Colonic mucosa (tissue), 4 donors: ENCODE data around the gene CLDN2. TPM values are rescaled to one million over a fixed set of nuclear protein-coding genes. Genes with fewer than 3 reads are reported as not detected.

Source experiments
- DNase-seq: peaks from one replicate; pipeline ENCODE4 v3.0.0-alpha.2; 2020
- H3K27ac ChIP-seq: fragments of 200-600 bp; one replicate; pipeline ENCODE4 v1.8.0; 2021
- H3K27me3 ChIP-seq: fragments of 200-600 bp; one replicate; pipeline ENCODE4 v1.8.0; 2021
- H3K36me3 ChIP-seq: fragments of 200-600 bp; one replicate; pipeline ENCODE4 v1.8.0; 2021
- H3K4me1 ChIP-seq: fragments of 200-600 bp; one replicate; pipeline ENCODE4 v1.8.0; 2021; ENCODE audit warnings: mild to moderate bottlenecking
- H3K4me3 ChIP-seq: fragments of 200-600 bp; one replicate; pipeline ENCODE4 v1.8.0; 2021
- H3K9ac ChIP-seq, 2 donors: one replicate each; pipeline ENCODE4 v1.7.0; 2013; ENCODE audit warnings: control low read depth in 2 of 2, low read depth in 2 of 2, low read length in 2 of 2
- H3K9me3 ChIP-seq: fragments of 200-600 bp; one replicate; pipeline ENCODE4 v1.8.0; 2021
- intact Hi-C: fragments of 100-400 bp; cut with DNase I; formaldehyde crosslinking; loops from one replicate; pipeline ENCODE4 v1.14.1; 2022
- total RNA-seq, 2 donors: library from RNA; stranded (reverse); fragmentation: NEBNext Ultra II Directional in 1 of 2; extraction: Animal tissue kit (Norgen Biotek cat#: 25700) in 1 of 2; gene quantifications; one replicate each; pipeline ENCODE4 v1.2.1, GENCODE V29; 2021
- TF ChIP-seq, protein P1 (sequence below): fragments of 200-600 bp; IDR thresholded peaks from one replicate; pipeline ENCODE4 v1.8.0; 2022; ENCODE audit warnings: antibody characterized with exemption, mild to moderate bottlenecking
- donor health status: healthy.
- donor health status: DM: no; HTN: no; CAD: no.
- donor health status: DM: no; HTN: no; CAD: no.

CLDN2 gene
- total RNA-seq, 2 donors from 2014 or later, result 0.58 to 1.9 TPM

DNA sequence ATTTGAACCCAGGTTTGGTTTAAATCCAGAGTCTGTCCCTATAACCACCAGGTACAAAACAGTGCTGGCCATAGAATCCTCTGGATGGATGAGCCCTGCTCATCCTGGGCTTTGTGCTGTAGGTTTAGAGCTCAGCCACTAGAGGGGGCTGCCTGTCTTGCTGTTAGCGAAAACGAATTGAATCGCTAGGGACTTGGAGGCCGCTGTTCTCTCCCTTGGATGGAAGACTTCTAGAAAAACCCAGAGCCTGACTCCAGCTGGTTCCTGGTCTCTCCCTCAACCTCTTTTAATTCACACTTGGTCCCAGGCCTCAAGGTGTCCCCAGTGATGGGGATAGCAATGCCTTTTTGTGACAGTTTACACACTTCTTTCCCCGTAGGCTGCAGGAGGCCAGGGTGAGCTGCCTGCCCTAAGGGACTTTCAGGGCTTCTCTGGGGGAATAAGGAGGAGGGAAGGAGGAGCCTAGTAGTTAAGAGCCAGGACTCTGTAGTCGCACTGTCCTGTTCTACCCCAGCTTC lies 25.8 kb upstream of the CLDN2 start:
- no peaks in the 10 kb centered on the region for H3K9me3 ChIP-seq
- H3K27me3 ChIP-seq, result no peaks in the 10 kb centered on the region
- TF ChIP-seq, protein P1, sequence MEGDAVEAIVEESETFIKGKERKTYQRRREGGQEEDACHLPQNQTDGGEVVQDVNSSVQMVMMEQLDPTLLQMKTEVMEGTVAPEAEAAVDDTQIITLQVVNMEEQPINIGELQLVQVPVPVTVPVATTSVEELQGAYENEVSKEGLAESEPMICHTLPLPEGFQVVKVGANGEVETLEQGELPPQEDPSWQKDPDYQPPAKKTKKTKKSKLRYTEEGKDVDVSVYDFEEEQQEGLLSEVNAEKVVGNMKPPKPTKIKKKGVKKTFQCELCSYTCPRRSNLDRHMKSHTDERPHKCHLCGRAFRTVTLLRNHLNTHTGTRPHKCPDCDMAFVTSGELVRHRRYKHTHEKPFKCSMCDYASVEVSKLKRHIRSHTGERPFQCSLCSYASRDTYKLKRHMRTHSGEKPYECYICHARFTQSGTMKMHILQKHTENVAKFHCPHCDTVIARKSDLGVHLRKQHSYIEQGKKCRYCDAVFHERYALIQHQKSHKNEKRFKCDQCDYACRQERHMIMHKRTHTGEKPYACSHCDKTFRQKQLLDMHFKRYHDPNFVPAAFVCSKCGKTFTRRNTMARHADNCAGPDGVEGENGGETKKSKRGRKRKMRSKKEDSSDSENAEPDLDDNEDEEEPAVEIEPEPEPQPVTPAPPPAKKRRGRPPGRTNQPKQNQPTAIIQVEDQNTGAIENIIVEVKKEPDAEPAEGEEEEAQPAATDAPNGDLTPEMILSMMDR, result peak; percentile 86
- peak; percentile 57 for DNase-seq
- no peak overlapping the region for H3K9ac ChIP-seq
- no peak overlapping the region for H3K27ac ChIP-seq
- no peaks in the 10 kb centered on the region for H3K4me1 ChIP-seq
- no peaks in the 10 kb centered on the region for H3K36me3 ChIP-seq
- H3K4me3 ChIP-seq, result no peak overlapping the region
- intact Hi-C loops, result no loop called here

DNA sequence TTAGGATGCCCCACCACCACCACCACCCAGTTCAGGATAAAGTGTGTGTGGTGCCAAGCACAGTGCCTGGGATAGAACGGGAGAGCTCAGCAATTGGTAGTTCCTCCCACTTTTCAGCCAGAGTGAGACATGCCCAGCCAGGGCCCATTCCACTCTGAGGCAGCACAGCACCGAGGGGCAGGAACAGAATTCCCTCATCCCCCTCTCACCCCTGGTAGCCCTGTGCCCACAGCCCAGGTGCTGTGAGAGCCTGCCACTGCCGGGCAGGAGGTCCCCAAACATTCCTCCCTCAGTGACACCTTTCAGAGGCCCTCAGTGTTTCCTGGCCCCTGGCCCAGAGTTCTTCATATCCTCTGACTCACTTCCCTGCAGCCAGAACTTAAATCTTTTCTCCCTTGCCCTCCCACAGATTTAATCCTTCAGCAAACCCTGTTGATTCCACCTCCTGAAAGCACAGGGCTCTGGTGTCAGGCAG lies 25.2 kb upstream of the CLDN2 start:
- Histone ChIP-seq H3K4me1 (no peaks in the 10 kb centered on the region), H3K9me3 (no peaks in the 10 kb centered on the region), H3K36me3 (no peaks in the 10 kb centered on the region), H3K27me3 (no peaks in the 10 kb centered on the region), H3K4me3 (no peak overlapping the region), H3K9ac (no peak overlapping the region), H3K27ac (no peak overlapping the region)
- TF ChIP-seq, protein P1, result no peak
- intact Hi-C loops, result loop anchor here (5.0 kb wide), 1 partner anchor 57 kb away; no protein-coding TSS in a partner anchor
- DNase-seq, result no peak

DNA sequence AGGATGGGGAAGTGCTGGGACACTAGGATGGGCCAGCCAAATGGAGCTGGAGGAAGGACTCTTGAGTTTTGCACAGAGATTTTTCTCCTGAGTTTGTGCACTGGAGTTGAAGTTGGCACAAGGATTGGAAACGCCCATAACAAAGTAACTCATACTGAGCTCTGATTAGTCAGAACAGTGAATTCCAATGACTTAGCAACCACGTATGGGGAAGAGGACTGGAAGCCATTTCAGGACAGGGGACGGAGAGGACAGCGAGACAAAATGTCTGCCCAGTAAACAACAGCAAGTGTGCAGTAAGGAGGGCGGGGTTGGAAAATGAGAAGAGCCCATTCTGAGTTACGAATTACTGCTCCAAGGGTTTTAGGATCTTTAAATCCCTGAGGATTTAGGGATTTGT lies 22.9 kb upstream of the CLDN2 start:
- Histone ChIP-seq H3K27ac (no peak overlapping the region), H3K9me3 (no peaks in the 10 kb centered on the region), H3K36me3 (no peaks in the 10 kb centered on the region), H3K4me1 (no peaks in the 10 kb centered on the region), H3K27me3 (no peaks in the 10 kb centered on the region), H3K4me3 (no peak overlapping the region), H3K9ac (no peak overlapping the region)
- no peak for DNase-seq
- TF ChIP-seq, protein P1, result no peak
- intact Hi-C loops, result loop anchor here (5.0 kb wide), 1 partner anchor 55 kb away; no protein-coding TSS in a partner anchor

DNA sequence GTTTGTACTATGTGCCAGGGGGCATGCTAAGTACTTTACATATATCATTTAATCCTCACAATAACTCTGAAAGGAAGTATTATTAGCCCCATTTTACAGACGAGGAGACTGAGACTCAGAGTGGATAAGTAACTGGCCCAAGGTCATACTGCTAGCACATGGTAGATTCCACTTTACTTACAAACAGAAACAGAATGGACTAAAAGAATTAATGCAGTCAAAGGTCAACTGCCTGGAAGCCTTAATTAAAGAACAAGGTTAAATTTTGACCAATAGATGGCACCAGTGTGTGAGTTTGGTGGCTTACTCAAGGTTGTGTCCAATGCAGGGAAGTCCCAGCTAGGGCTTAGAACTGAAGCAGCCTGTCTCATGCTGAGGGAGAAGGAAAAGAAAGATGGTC lies 21.7 kb upstream of the CLDN2 start:
- Histone ChIP-seq H3K9ac (no peak overlapping the region), H3K4me1 (no peaks in the 10 kb centered on the region), H3K27me3 (no peaks in the 10 kb centered on the region), H3K9me3 (no peaks in the 10 kb centered on the region), H3K27ac (no peak overlapping the region), H3K36me3 (no peaks in the 10 kb centered on the region), H3K4me3 (no peak overlapping the region)
- intact Hi-C loops, result loop anchor here (5.0 kb wide), 1 partner anchor 54 kb away; no protein-coding TSS in a partner anchor
- no peak for DNase-seq
- TF ChIP-seq, protein P1, result peak; percentile 22

DNA sequence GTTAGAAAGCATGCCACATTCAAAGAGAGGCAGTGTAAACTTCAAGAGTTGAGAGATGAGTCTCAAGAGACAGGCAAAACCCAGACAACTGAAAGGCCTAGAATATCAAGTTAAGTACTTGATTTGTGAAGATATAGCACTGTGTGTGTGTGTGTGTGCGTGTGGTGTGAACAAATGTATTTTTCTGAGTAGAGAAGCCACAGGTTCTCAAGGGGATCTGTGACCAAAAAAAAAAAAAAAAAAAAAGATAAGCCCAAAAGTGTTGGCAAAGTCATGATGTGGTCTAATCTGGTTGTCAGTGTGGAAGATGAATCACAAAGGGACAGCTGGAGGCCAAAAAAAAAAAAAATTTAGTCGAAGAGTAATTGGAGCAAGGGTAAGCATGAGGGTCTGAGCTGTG lies 20.9 kb upstream of the CLDN2 start:
- no peak for DNase-seq
- Histone ChIP-seq H3K27me3 (no peaks in the 10 kb centered on the region), H3K4me3 (no peak overlapping the region), H3K27ac (no peak overlapping the region), H3K9me3 (no peaks in the 10 kb centered on the region), H3K36me3 (no peaks in the 10 kb centered on the region), H3K9ac (no peak overlapping the region), H3K4me1 (no peaks in the 10 kb centered on the region)
- intact Hi-C loops, result loop anchor here (5.0 kb wide), 1 partner anchor 53 kb away; no protein-coding TSS in a partner anchor
- TF ChIP-seq, protein P1, result no peak
